ENCODE measurements around the gene KLHL7.

GRCh38 chr7:23098460-23098859 is 7.1 kb upstream of the KLHL7 start:
- TF ChIP-seq NCOA2 (IDR thresholded peaks at IDR 0.05; ENCODE audit: partially characterized antibody in 2 of 2): no peak
- no peak for TF ChIP-seq FOXA1 (IDR thresholded peaks at IDR 0.05; ENCODE audit: borderline replicate concordance)
- TF ChIP-seq POLR2A (conservative IDR thresholded peaks at IDR 0.05): no peak
- TF ChIP-seq CTCF (IDR thresholded peaks at IDR 0.05 in 2 of 3, conservative IDR thresholded peaks at IDR 0.05 in 1 of 3; ENCODE audit: insufficient read depth in 2 of 3, low read depth in 1 of 3, low read length in 3 of 3): no peak
- TF ChIP-seq ZSCAN29 (IDR thresholded peaks at IDR 0.05): no peak
- TF ChIP-seq IRF2 (CRISPR knock-in tag; IDR thresholded peaks at IDR 0.05): no peak
- no peak for TF ChIP-seq EP300 (IDR thresholded peaks at IDR 0.05; ENCODE audit: low read length)
- TF ChIP-seq CREB1 (IDR thresholded peaks at IDR 0.05): no peak
- TF ChIP-seq CREB1 (CRISPR knock-in tag; IDR thresholded peaks at IDR 0.05): no peak
- no peak for TF ChIP-seq AFF1 (IDR thresholded peaks at IDR 0.05; ENCODE audit: low read depth in 1 of 2, partially characterized antibody in 2 of 2)
- TF ChIP-seq RBM14 (IDR thresholded peaks at IDR 0.05; ENCODE audit: borderline replicate concordance, insufficient read depth, low read depth, low read length): no peak
- no peak for TF ChIP-seq MAZ (CRISPR knock-in tag; conservative IDR thresholded peaks at IDR 0.05 in 1 of 2, IDR thresholded peaks at IDR 0.05 in 1 of 2)
- TF ChIP-seq POLR2AphosphoS2 (IDR thresholded peaks at IDR 0.05; ENCODE audit: low read length): no peak
- no peak for TF ChIP-seq HCFC1 (IDR thresholded peaks at IDR 0.05; ENCODE audit: low read depth, low read length)
- TF ChIP-seq LEF1 (IDR thresholded peaks at IDR 0.05): no peak

Measured in K562 (cell line).